Adrenal gland (tissue), 12 donors: ENCODE results near the gene CCDC81. TPM values are rescaled to one million over a fixed set of nuclear protein-coding genes. Genes with fewer than 3 reads are reported as not detected.

Experiments used
- DNase-seq, 7 donors: peaks; one replicate each; pipeline ENCODE4 v3.0.0-alpha.2; 2019 to 2020
- H3K27ac ChIP-seq, 5 donors: fragments of 200-600 bp; sonication (generic) in 4 of 5; 1 replicate in 3 of 5; 2 replicates in 2 of 5; pipeline versions ENCODE4 v1.5.1 to v1.8.0; 2016 to 2020; ENCODE audit warnings: mild to moderate bottlenecking in 1 of 5
- H3K27me3 ChIP-seq: fragments of 200-600 bp; 2 replicates; pipeline ENCODE4 v1.8.0; 2021
- H3K36me3 ChIP-seq, 2 donors: fragments of 200-600 bp; replicated peaks in 1 of 2; 1 replicate in 1 of 2; 2 replicates in 1 of 2; pipeline versions ENCODE4 v1.5.1 to v1.8.0; 2018 to 2022
- H3K4me1 ChIP-seq, 2 donors: fragments of 200-600 bp; replicated peaks in 1 of 2; 1 replicate in 1 of 2; 2 replicates in 1 of 2; pipeline versions ENCODE4 v1.5.1 to v1.8.0; 2018 to 2021
- H3K4me3 ChIP-seq, 4 donors: fragments of 200-600 bp; sonication (generic) in 3 of 4; one replicate each; pipeline ENCODE4 v1.5.1; 2016 to 2018
- H3K9me3 ChIP-seq, 3 donors: fragments of 200-600 bp; sonication (generic) in 1 of 3; replicated peaks in 1 of 3; 1 replicate in 2 of 3; 2 replicates in 1 of 3; pipeline versions ENCODE4 v1.5.1 to v1.8.0; 2016 to 2021
- POLR2A ChIP-seq, 2 donors: fragments of 450-650 bp; IDR thresholded peaks; one replicate each; pipeline ENCODE4 v1.6.1; 2017; ENCODE audit warnings: antibody characterized with exemption in 2 of 2, mild to moderate bottlenecking in 2 of 2, moderate library complexity in 1 of 2
- WGBS, 4 donors: extraction: QIAGEN DNeasy Blood & Tissue Kit in 2 of 4; methylation state at CpG; one replicate each; pipeline versions ENCODE4 v1.1.5 to v1.1.7; 2013 to 2017; 5-methylcytosine and 5-hydroxymethylcytosine counted together
- intact Hi-C, 2 donors: fragments of 100-400 bp; cut with DNase I; formaldehyde crosslinking; loops; one replicate each; pipeline versions ENCODE4 v1.14.1 to v1.15.0; 2022 to 2023
- polyA plus RNA-seq, 3 donors: library from polyadenylated mRNA; stranded (reverse); fragments of 200-250 nt in 2 of 3; fragments of 350-450 nt in 1 of 3; fragmentation: Illumina TruSeq in 1 of 3; extraction: RNeasy Lipid Tissue Mini Kit (QIAGEN cat#74804) in 1 of 3; gene quantifications; one replicate each; pipeline ENCODE4 v1.2.3, GENCODE V29; 2013 to 2014
- total RNA-seq, 9 donors: library from RNA; depleted of rRNA in 4 of 9; stranded (reverse); fragments of >200 nt in 4 of 9; fragments of 120-200 nt in 1 of 9; fragmentation: NEBNext Ultra II Directional in 1 of 9; extraction: Animal tissue kit (Norgen Biotek cat#: 25700) in 1 of 9; gene quantifications; one replicate each; pipeline versions ENCODE4 v1.1.0 to v1.2.4, GENCODE V29; 2013 to 2023
- TF ChIP-seq, protein P1 (sequence below), 6 experiments: fragments of 450-650 bp in 4 of 6; fragments of 200-600 bp in 2 of 6; sonication (generic) in 1 of 6; IDR thresholded peaks; 1 replicate in 5 of 6; 2 replicates in 1 of 6; pipeline versions ENCODE4 v1.5.1 to v1.8.0; 2016 to 2021; ENCODE audit warnings: antibody characterized with exemption in 6 of 6, mild to moderate bottlenecking in 2 of 6, moderate library complexity in 1 of 6
- donor health status: healthy with polysubstance abuse.
- donor health status: Bipolar disorder and iron deficiency.
- donor health status: DM: yes; HTN: yes; CAD: no.
- donor health status: DM: no; HTN: no; CAD: no.
- donor health status: DM: no; HTN: no; CAD: no.
- donor health status: DM: yes; HTN: yes; CAD: no.

CCDC81 gene
- total and polyA plus RNA-seq, 12 donors = 0.18 to 3.0 (median 0.69) TPM; not detected in 2

GRCh38 chr11:86363424-86363823, 11.3 kb upstream of the CCDC81 start:
- no peak for DNase-seq
- H3K4me1 ChIP-seq = no peaks in the 10 kb centered on the region
- H3K27me3 ChIP-seq = no peaks in the 10 kb centered on the region
- no peaks in the 10 kb centered on the region for H3K36me3 ChIP-seq
- WGBS, 4 donors = 94 to 100% (median 94%) methylated on average over 1 of the region's 1 CpG
- H3K4me3 ChIP-seq = no peak overlapping the region
- no peak for TF ChIP-seq POLR2A (IDR thresholded peaks at IDR 0.05)
- TF ChIP-seq, protein P1, sequence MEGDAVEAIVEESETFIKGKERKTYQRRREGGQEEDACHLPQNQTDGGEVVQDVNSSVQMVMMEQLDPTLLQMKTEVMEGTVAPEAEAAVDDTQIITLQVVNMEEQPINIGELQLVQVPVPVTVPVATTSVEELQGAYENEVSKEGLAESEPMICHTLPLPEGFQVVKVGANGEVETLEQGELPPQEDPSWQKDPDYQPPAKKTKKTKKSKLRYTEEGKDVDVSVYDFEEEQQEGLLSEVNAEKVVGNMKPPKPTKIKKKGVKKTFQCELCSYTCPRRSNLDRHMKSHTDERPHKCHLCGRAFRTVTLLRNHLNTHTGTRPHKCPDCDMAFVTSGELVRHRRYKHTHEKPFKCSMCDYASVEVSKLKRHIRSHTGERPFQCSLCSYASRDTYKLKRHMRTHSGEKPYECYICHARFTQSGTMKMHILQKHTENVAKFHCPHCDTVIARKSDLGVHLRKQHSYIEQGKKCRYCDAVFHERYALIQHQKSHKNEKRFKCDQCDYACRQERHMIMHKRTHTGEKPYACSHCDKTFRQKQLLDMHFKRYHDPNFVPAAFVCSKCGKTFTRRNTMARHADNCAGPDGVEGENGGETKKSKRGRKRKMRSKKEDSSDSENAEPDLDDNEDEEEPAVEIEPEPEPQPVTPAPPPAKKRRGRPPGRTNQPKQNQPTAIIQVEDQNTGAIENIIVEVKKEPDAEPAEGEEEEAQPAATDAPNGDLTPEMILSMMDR (IDR thresholded peaks at IDR 0.05) = no peak
- peaks cover 0 to 6% (median 0%) of the 10 kb centered on the region in 3 donors for H3K9me3 ChIP-seq
- no peak overlapping the region for H3K27ac ChIP-seq
- intact Hi-C loops = no loop called here

DNA sequence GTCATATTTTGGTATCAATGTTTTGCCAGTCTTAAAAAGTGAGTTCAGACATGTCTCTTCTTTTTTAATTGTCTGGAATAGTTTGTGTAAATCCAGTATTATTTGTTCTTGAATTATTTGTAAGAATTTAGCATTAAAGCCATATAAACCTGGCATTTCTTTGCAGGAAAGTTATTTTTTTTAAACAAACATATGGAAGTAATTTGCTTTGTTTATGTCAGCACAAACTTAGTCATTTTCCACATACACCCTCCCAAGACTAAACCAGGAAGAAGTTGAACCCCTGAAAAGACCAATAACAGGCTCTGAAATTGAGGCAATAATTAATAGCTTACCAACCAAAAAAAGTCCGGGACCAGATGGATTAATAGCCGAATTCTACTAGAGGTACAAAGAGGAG, 9.1 kb upstream of the CCDC81 start:
- TF ChIP-seq POLR2A (IDR thresholded peaks at IDR 0.05) = no peak
- TF ChIP-seq, protein P1 (IDR thresholded peaks at IDR 0.05) = no peak
- WGBS, 4 donors = 83 to 94% (median 92%) methylated on average over 2 of the region's 2 CpGs
- H3K4me3 ChIP-seq = no peak overlapping the region

DNA sequence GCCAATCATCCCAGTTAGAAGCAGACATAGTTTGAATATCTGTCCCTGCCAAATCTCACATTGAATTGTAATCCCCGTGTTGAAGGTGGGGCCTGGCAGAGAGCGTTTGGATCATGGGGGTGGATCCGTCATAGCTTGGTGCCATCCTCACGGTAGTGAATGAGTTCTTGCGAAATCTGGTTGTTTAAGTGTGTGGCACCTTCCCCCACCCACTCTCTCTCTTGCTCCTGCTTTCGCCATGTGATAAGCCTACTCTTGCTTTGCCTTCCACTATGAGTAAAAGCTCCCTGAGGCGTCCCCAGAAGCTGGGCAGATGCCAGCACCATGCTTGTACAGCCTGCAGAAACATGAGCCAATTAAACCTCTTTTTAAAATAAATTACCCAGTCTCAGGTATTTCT, 5.0 kb upstream of the CCDC81 start:
- no peaks in the 10 kb centered on the region for H3K9me3 ChIP-seq
- TF ChIP-seq POLR2A (IDR thresholded peaks at IDR 0.05) = no peak
- TF ChIP-seq, protein P1 (IDR thresholded peaks at IDR 0.05) = no peak

More for the DNA sequence above, 9.1 kb upstream of the CCDC81 start:
- H3K4me1 ChIP-seq = no peaks in the 10 kb centered on the region
- peaks cover 0 to 6% (median 0%) of the 10 kb centered on the region in 3 donors for H3K9me3 ChIP-seq
- intact Hi-C loops = no loop called here
- H3K27ac ChIP-seq = no peak overlapping the region
- DNase-seq = no peak
- no peaks in the 10 kb centered on the region for H3K36me3 ChIP-seq
- H3K27me3 ChIP-seq = no peaks in the 10 kb centered on the region

DNA sequence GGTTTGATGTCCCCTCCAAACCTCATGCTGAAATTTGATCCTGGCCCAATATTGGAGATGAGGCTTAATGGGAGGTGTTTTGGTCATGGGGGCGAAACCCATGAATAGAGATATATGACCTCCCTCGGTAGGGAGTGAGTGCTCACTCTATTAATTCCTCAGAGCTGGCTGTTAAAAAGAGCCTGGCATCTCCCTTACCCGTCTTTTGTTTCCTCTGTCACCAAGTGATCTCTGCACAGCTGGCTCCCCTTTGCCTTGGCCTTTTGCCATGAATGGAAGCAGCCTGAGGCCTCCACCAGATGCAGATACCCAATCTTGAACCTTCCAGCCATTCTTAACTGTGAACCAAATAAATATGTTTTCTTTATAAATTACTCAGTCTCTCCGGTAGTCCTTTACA, 4.5 kb upstream of the CCDC81 start:
- Histone ChIP-seq H3K4me1 (peaks cover 0 to 3% of the 10 kb centered on the region in 2 donors), H3K9me3 (no peaks in the 10 kb centered on the region), H3K4me3 (no peak overlapping the region), H3K36me3 (no peaks in the 10 kb centered on the region), H3K27ac (no peak overlapping the region), H3K27me3 (no peaks in the 10 kb centered on the region)
- DNase-seq = no peak
- intact Hi-C loops = no loop called here
- no peak for TF ChIP-seq POLR2A (IDR thresholded peaks at IDR 0.05)
- TF ChIP-seq, protein P1 (IDR thresholded peaks at IDR 0.05) = no peak
- 82 to 90% (median 85%) methylated on average over 4 of the region's 4 CpGs for WGBS, 4 donors

More for the DNA sequence above, 5.0 kb upstream of the CCDC81 start:
- no peaks in the 10 kb centered on the region for H3K36me3 ChIP-seq
- H3K4me3 ChIP-seq = no peak overlapping the region
- no peaks in the 10 kb centered on the region for H3K27me3 ChIP-seq
- 86 to 97% (median 96%) methylated on average over 7 of the region's 7 CpGs for WGBS, 4 donors
- intact Hi-C loops = no loop called here
- DNase-seq = no peak
- H3K4me1 ChIP-seq = peaks cover 0 to 3% of the 10 kb centered on the region in 2 donors
- no peak overlapping the region for H3K27ac ChIP-seq
